Measurements from ENCODE around the gene DICER1. TPM values are rescaled to one million over a fixed set of nuclear protein-coding genes. Genes with fewer than 3 reads are reported as not detected.

DICER1 gene
- total and polyA plus RNA-seq, 3 donors from 2014 or later = 31.7 to 111 (median 88.1) TPM

- intact Hi-C loops (cut with DNase I; ENCODE audit: low total_unique reads) = no loop called here
- Histone ChIP-seq H3K4me3 (no peak overlapping the region), H3K4me1 (no peaks in the 10 kb centered on the region), H3K36me3 (ENCODE audit: low read depth, missing control alignments) (no peaks in the 10 kb centered on the region), H3K27ac (no peak overlapping the region), H3K27me3 (no peaks in the 10 kb centered on the region), H3K9me3 (no peaks in the 10 kb centered on the region)
- no peak for TF ChIP-seq CTCF (IDR thresholded peaks at IDR 0.05)
- no peak for TF ChIP-seq POLR2A (IDR thresholded peaks at IDR 0.05)
- DNase-seq = no peak
- WGBS, 2 donors = 80 to 84% methylated on average over 3 of the region's 3 CpGs
Observed at GRCh38 chr14:95125221-95125620, 32.1 kb downstream of the DICER1 start.

DNA sequence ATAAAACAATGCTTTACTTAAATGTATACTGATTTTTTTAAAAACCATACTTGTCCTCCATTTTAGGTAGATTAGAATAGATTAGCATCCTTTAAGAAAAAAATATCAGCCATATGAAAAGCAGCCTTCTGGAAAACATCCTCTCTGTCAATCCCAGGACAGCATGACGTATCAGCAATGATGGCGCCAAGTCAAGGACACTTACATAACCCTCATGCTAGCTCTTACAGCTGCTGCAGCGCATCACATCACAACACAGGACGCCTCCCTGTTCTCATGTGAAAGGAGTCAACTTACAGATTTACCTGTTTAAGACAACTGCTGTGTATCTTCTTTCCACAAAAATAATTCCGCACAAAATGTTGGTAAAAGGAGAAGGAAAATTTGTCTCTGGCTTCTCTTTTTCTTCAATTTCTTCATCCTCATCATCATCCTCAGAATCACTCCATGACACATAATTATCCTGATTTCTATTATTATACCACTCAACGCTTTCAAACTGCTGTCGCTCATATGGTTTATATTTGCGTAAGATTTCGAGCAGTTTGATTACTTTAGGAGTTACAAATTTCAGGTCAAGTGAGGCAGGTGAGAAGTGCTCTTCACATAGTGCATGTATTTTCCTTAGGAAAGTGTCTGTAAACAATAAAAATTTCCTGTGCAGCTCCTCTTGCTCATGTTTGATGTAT, 33.3 kb downstream of the DICER1 start:
- WGBS, 2 donors = 87 to 88% methylated on average over 9 of the region's 9 CpGs
- Histone ChIP-seq H3K36me3 (ENCODE audit: low read depth, missing control alignments) (no peaks in the 10 kb centered on the region), H3K4me3 (no peak overlapping the region), H3K27ac (no peak overlapping the region), H3K4me1 (no peaks in the 10 kb centered on the region), H3K27me3 (no peaks in the 10 kb centered on the region), H3K9me3 (no peaks in the 10 kb centered on the region)
- intact Hi-C loops (cut with DNase I; ENCODE audit: low total_unique reads) = no loop called here
- DNase-seq = no peak
- no peak for TF ChIP-seq CTCF (IDR thresholded peaks at IDR 0.05)
- TF ChIP-seq POLR2A (IDR thresholded peaks at IDR 0.05) = no peak

GRCh38 chr14:95122621-95122945, 34.7 kb downstream of the DICER1 start:
- TF ChIP-seq POLR2A (IDR thresholded peaks at IDR 0.05) = no peak
- no peak for TF ChIP-seq CTCF (IDR thresholded peaks at IDR 0.05)
- Histone ChIP-seq H3K4me1 (no peaks in the 10 kb centered on the region), H3K27ac (no peak overlapping the region), H3K36me3 (ENCODE audit: low read depth, missing control alignments) (no peaks in the 10 kb centered on the region), H3K4me3 (no peak overlapping the region), H3K27me3 (no peaks in the 10 kb centered on the region), H3K9me3 (no peaks in the 10 kb centered on the region)
- 94 to 97% methylated on average over 12 of the region's 12 CpGs for WGBS, 2 donors
- DNase-seq = no peak
- intact Hi-C loops (cut with DNase I; ENCODE audit: low total_unique reads) = no loop called here

- H3K9me3 ChIP-seq = no peaks in the 10 kb centered on the region
- no peaks in the 10 kb centered on the region for H3K27me3 ChIP-seq
- 97 to 98% methylated on average over 6 of the region's 6 CpGs for WGBS, 2 donors
- no peak for TF ChIP-seq POLR2A (IDR thresholded peaks at IDR 0.05)
- no peak for TF ChIP-seq CTCF (IDR thresholded peaks at IDR 0.05)
- intact Hi-C loops (cut with DNase I; ENCODE audit: low total_unique reads) = no loop called here
- DNase-seq = no peak
- no peaks in the 10 kb centered on the region for H3K4me1 ChIP-seq
- H3K36me3 ChIP-seq (ENCODE audit: low read depth, missing control alignments) = no peaks in the 10 kb centered on the region
- no peak overlapping the region for H3K27ac ChIP-seq
- no peak overlapping the region for H3K4me3 ChIP-seq
Observed at GRCh38 chr14:95121911-95122620, 35.3 kb downstream of the DICER1 start.

DNA sequence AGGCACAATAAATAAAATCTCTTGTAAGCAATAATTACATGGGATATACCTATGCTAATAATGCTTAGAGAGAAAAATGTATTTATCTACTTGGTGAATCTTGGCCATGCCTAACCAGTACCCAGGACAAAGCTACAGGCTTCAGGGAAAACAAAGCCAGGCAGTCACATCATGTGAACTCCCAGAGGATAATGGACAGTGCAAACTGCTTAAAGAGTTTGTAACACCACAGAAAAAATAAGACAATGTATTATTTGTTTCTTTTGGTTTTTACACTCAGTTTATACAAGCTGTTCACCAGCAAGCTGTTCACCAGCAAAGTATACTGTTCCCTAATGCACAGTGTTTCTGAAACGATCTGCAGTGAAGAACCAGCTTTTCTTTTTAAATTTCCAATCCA, 38.0 kb downstream of the DICER1 start:
- DNase-seq = no peak
- H3K4me3 ChIP-seq = no peak overlapping the region
- no peaks in the 10 kb centered on the region for H3K36me3 ChIP-seq (ENCODE audit: low read depth, missing control alignments)
- intact Hi-C loops (cut with DNase I; ENCODE audit: low total_unique reads) = no loop called here
- TF ChIP-seq POLR2A (IDR thresholded peaks at IDR 0.05) = no peak
- TF ChIP-seq CTCF (IDR thresholded peaks at IDR 0.05) = no peak
- H3K27me3 ChIP-seq = no peaks in the 10 kb centered on the region
- WGBS, 2 donors = 44 to 54% methylated on average over 1 of the region's 1 CpG
- no peaks in the 10 kb centered on the region for H3K4me1 ChIP-seq
- H3K27ac ChIP-seq = no peak overlapping the region
- no peaks in the 10 kb centered on the region for H3K9me3 ChIP-seq
